Cardiac muscle cell (in vitro differentiated cells and primary cell): Measurements from ENCODE around the gene DNAJA1. TPM values are rescaled to one million over a fixed set of nuclear protein-coding genes. Genes with fewer than 3 reads are reported as not detected.
A peak's percentile ranks its signal among the peaks of the same experiment; 100 is the strongest.

Experiments
- DNase-seq, 2 donors: peaks; one replicate each; pipeline versions ENCODE4 v3.0.0 to v3.0.0-alpha.2; 2010 to 2017; ENCODE audit warnings: low read depth in 1 of 2, low spot score in 1 of 2
- H3K27ac ChIP-seq: fragments of 200-600 bp; sonication (generic); 2 replicates; pipeline ENCODE4 v1.5.1; 2016
- H3K27me3 ChIP-seq: fragments of 200-600 bp; sonication (generic); 2 replicates; pipeline ENCODE4 v1.6.0; 2016; ENCODE audit warnings: control low read depth
- H3K36me3 ChIP-seq: fragments of 200-600 bp; sonication (generic); 2 replicates; pipeline ENCODE4 v1.5.1; 2016; ENCODE audit warnings: control low read depth
- H3K4me1 ChIP-seq: fragments of 200-600 bp; sonication (generic); 2 replicates; pipeline ENCODE4 v1.8.1; 2017; ENCODE audit warnings: low read depth, mild to moderate bottlenecking, mixed run types
- H3K4me3 ChIP-seq: fragments of 200-600 bp; sonication (generic); 2 replicates; pipeline ENCODE4 v1.5.1; 2016; ENCODE audit warnings: mild to moderate bottlenecking
- H3K9me3 ChIP-seq: fragments of 200-600 bp; sonication (generic); 2 replicates; pipeline ENCODE4 v1.5.1; 2017; ENCODE audit warnings: low read depth, mild to moderate bottlenecking, control low read depth
- CTCF ChIP-seq: IDR thresholded peaks from 2 replicates; pipeline ENCODE4 v1.5.1; 2012; ENCODE audit warnings: low read depth, mild to moderate bottlenecking, low read length
- polyA plus RNA-seq: library from polyadenylated mRNA; unstranded; fragments of >200 nt; fragmentation: Nextera tagmentation; extraction: Ambion mirVana; gene quantifications from 2 replicates; pipeline ENCODE4 v1.2.1, GENCODE V29; 2016
- total RNA-seq: library from RNA; depleted of rRNA; stranded (reverse); fragments of >200 nt; gene quantifications from 2 replicates; pipeline ENCODE4 v1.2.3, GENCODE V29; 2016

The DNAJA1 gene
- total and polyA plus RNA-seq, 2 experiments from 2014 or later: 96.1 to 202 TPM

GRCh38 chr9:33022755-33023154 is 2.3 kb upstream of the DNAJA1 start:
- H3K4me1 ChIP-seq: peaks cover 15% of the 10 kb centered on the region

DNA sequence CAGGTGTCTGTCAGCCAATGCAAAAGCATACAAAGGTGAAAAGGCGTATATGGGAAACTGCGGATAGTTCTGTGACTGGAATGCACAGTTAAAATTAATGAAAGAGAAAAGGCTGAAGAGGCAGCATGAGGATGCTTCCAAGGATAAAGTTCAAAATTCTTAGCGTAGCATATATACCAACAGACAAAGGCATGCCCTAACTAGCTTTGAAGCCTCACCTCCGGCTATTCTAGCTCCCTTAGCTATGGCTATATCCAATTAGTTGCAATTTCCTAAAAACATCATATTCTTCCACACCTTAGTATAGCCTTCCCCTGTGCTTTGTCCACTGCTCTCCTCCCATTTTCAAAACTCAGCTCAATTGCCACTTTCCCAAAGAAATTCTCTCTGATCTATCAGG is 1.4 kb upstream of the DNAJA1 start:
- Histone ChIP-seq H3K4me3 (peak overlapping the region; percentile 84), H3K27ac (peak overlapping the region; percentile 95), H3K36me3 (peaks cover 18% of the 10 kb centered on the region), H3K9me3 (no peaks in the 10 kb centered on the region), H3K4me1 (peaks cover 19% of the 10 kb centered on the region), H3K27me3 (no peaks in the 10 kb centered on the region)
- DNase-seq: no peak
- TF ChIP-seq CTCF: no peak

More at GRCh38 chr9:33022755-33023154, 2.3 kb upstream of the DNAJA1 start:
- no peak overlapping the region for H3K27ac ChIP-seq
- no peak overlapping the region for H3K4me3 ChIP-seq
- no peaks in the 10 kb centered on the region for H3K9me3 ChIP-seq
- DNase-seq: no peak
- no peak for TF ChIP-seq CTCF
- peaks cover 11% of the 10 kb centered on the region for H3K36me3 ChIP-seq
- no peaks in the 10 kb centered on the region for H3K27me3 ChIP-seq

DNA sequence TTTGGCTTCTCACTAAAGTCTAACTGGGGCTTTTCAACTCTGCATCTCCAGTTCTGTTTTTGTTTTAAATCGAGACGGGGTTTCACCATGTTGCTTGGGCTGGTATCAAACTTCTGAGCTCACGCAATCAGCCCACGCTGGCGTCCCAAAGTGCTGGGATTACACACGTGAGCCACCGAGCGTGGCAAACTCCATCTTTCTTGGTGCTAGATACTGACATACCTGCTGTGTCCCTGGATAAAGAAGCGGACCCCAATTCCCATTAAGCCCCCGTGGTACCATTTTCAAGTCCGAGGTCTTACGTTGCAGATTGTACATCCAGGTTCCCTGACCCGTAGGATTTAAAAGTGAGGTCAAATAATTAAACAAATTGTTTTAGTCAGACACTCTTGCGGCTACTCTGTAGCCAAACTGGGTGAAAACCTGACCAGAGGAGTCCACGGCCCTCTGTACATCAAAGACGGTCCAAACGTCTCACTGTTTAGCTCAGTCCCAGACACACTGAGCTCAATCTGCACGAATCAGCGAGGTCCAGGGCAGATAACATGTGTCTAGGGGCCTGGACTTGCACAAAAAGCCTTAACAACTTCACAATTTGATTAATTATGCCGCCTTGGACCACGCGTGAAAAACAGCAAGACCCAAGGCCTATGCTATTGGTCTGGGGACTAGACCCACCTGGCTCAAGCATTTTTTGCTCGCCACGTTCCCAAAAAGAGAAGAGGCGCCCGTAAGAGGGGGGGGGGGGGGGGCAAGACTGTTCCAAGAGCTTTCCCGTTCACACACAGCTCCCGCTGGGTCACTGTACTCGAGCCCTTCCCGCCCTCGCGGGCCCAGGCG is 727 bp upstream of the DNAJA1 start:
- peak in 1 of 2 donors; percentile 42 for DNase-seq
- H3K9me3 ChIP-seq: no peaks in the 10 kb centered on the region
- no peaks in the 10 kb centered on the region for H3K27me3 ChIP-seq
- H3K27ac ChIP-seq: peak overlapping the region; percentile 95
- peaks cover 21% of the 10 kb centered on the region for H3K4me1 ChIP-seq
- H3K36me3 ChIP-seq: peaks cover 25% of the 10 kb centered on the region
- H3K4me3 ChIP-seq: peak overlapping the region; percentile 84
- TF ChIP-seq CTCF: no peak

- Histone ChIP-seq H3K4me3 (peak overlapping the region; percentile 84), H3K27me3 (no peaks in the 10 kb centered on the region), H3K36me3 (peaks cover 39% of the 10 kb centered on the region), H3K4me1 (peaks cover 21% of the 10 kb centered on the region), H3K9me3 (no peaks in the 10 kb centered on the region), H3K27ac (peak overlapping the region; percentile 95)
- DNase-seq: peak; percentile 45 to 78
- no peak for TF ChIP-seq CTCF
Observed at GRCh38 chr9:33025572-33026342, 684 bp downstream of the DNAJA1 start.

- Histone ChIP-seq H3K27me3 (no peaks in the 10 kb centered on the region), H3K36me3 (peaks cover 71% of the 10 kb centered on the region), H3K9me3 (no peaks in the 10 kb centered on the region), H3K27ac (no peak overlapping the region), H3K4me1 (peaks cover 13% of the 10 kb centered on the region), H3K4me3 (no peak overlapping the region)
- TF ChIP-seq CTCF: no peak
- peak in 1 of 2 donors; percentile 79 for DNase-seq
Observed at GRCh38 chr9:33029231-33029786, 4.2 kb downstream of the DNAJA1 start.
